HG02678 (cell line): ENCODE data around the gene MATN1.

Experiments used
- ATAC-seq: cut with Tn5 transposase; IDR thresholded peaks from one replicate; pipeline ENCODE4 v1.9.1; 2021; ENCODE audit warnings: mild to moderate bottlenecking, moderate library complexity; ENCODE audit not compliant: unreplicated experiment

MATN1 gene

DNA sequence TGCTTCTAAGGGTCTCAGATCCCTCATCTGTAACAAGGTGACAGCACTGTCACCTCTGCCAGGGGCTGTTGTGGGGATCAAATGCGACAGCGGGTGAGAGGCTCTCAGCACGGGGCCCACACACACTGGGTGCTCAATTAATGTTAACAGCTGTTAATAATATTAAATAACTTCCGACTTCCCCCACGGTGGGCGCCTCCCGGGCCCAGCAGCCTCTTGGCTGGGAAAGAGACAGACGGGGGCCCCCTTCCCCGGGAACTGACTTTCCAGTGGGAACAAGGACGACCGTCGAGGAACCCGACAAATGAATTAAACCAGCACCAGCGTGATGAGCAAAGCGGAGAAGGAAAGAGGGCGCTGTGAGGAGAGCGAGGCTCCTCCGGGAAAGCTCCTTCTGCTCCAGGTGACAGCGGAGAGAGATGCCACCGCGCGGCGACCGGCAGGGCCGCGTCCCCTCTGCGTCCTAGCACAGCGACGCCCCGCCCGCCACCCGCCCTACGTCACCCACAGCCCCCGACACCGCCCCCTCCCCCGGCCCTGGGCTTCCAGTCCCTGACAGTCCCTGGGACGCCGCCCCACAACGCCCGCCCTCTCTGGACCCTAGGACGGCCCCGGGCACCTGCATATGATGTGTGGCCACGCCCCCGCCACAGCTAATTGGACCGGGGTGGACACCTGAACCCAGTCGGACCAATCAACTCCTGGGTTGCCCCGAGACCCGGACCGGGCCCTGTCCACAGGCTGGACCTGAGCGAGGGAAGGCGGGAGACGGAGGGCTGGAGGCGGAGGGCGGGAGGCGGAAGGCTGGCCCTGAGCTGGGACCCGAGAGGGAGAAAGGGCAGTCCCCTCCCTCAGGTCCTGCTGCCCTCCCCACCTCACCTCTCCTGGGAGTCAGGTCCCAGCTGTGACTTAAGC is 38.2 kb downstream of the MATN1 start:
- no peak for ATAC-seq

DNA sequence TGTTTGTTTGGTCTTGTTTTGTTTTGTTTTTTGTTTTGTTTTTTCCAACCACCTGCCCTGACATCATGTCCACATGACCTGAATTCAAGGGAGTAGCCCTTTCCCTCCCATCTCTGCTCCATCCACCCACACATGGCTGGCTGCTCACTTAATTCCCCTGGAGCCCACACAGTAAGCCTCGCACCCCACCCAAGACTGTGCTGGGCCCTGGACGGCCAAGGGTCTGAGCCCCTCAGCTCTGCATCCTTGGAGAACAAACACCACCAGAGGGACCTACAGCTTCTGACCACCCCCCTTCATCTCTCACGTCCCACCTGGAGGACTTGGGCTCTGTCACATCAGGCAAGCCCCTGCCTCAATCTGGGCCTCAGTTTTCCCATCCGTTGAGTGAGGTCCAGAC is 39.1 kb downstream of the MATN1 start:
- ATAC-seq = no peak

DNA sequence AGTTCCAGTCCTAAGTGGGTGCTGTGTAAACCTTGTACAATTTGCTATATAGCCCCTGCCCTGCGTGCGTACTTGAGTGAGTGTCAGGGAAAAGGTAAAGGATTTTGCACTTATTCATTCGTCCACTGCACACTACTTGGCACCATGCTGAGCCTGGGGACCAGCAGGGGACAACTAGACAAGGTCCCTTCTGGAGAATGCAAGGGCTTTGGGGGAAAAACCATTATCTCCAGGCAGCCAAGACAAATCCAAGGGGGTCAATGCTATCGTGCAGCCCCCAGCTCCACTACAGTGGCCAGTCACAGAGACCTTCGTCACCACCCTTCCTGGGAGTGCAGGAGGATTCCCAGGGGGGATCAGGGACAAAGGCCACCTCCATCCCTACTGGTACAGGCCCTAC is 39.7 kb downstream of the MATN1 start:
- no peak for ATAC-seq

DNA sequence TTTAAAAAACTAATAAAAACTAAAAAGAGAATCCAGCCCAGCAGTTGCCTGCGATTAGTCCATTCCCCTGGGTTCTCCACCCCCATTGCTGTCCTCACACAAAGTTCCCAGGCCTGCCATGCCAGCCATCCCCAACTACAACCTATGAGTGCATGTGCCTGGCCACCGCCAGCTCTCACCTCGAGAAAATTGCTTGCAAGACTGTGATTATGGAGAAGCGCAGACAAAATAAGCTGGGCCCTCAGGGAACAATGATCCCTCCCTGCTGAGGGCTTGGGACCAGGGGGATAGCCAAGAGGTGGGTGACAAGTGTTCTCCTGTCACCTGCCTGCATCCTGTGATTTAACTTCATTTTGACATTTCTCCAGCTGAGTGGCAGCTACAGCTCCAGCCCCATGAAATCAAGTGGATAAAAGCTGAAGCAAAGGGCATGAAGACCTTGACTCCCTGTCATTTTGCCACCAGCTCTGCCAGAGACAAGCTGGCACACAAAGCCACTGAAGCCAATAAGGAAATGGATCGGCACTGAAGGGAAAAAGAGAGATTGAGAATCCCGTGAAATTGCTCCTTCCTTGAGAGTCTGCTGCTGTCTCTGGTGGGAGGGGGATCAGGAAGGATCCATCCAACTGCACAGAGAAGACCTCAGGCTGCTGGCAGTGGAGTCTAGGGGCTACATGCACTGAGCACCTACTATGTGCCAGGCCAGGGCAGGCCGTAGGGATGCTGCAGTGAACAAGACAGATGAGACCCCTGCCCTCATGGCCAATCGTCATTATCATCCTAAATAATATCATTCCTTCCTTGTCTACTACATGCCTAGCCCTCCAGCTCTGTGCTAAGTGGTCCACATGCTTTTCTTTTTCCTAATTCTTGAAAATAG is 40.7 kb downstream of the MATN1 start:
- ATAC-seq = no peak

DNA sequence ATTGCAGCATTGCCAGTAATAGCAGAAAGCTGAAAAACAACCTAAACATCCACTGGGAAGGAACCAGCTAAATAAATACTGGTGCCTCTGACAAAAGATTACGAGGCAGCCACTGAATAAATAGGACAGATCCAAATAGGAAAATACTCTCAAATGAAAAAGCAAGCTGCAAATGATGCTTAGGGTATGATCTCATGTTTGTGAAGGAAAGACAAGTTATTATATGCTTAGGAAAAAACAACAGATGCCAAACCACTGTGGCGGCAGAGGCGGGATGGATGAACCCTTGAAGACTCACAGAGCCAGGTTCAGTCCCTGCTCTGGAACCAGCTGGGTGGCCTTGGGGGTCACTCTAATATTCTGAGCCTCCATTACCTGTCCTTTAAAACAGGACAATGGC is 41.6 kb downstream of the MATN1 start:
- ATAC-seq = no peak

DNA sequence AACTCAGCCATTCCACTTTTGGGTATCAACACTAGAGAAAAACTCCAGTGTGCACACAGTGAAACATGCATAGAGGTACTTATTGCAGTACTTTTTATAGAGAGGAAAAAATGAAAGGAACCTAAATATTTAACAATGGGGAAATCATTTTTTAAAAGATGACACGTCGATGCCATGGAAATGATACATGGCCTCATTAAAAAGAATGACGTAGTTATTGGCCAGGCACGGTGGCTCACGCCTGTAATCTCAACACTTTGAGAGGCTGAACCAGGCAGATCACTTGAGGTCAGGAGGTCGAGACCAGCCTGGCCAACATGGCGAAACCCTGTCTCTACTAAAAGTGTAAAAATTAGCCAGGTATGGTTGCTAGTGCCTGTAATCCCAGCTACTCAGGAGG is 42.5 kb downstream of the MATN1 start:
- no peak for ATAC-seq

DNA sequence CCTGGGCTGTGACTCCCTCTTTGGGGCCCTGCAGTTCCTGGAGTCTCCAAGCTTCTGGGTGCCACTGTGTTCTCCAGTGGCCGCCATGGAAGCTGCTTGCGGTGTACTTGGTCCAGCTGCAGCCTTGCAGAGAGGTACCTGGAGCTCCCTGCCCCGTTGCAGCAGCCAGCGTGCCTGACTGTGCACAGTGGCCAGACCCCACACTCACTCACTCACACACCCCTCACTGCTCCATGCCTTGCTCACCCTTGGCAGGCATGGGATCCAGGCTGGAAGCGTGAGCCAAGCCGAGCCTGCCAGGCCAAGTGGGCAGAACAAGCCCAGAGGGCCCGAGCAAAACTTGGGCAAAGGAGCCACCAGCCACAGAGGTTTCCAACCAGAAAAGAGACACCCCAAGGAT is 43.0 kb downstream of the MATN1 start:
- ATAC-seq = no peak

DNA sequence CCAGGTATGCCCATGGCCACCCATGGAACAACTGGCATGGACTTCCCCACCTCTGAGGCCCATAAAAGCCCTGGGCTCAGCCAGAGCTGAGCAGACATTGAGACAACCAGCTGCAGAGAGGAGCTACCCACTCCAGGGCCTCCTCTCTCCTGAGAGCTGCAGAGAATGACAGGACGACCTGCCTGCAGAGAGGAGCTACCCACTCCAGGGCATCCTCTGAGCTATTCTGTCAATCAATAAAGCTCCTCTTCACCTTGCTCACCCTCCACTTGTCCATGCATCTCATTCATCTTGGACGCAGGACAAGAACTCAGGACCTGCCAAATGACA is 43.4 kb downstream of the MATN1 start:
- ATAC-seq = no peak

DNA sequence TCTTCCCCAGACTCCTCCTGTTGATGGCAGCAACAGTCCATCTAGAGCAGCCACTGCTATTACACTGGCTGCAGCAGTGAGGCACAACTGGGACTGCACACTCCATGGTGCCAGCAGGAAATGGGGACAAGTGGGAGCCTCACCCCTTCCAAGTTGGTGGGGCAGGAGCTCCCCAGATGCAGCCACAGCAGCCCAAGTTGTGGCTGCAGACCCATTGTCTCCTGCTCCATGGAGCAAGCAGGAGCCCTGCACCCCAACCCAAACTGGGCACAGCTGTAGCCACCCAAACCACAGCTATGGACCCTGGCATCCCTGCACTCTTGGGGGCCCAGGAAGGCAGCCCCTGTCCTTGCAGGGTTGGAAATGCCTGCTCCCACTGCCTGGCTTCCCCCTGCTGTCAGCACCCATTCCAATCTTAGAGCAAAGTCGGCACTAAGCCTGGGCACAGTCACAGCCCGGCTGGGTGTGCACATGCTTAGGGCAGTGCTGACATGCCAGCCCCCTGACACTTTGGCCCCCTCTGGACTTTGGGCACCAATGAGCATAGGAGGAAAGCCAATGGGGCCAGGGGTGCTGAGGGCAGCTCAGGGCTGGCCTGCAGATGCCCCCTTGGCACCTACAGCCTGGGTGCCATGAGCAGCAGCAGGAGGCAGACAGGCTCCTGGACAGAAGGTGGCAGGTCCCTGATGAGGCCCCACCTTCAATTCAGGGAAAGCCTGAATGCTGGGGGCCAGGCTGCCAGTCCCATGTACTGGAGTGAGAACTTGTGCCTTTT is 44.0 kb downstream of the MATN1 start:
- ATAC-seq = no peak

DNA sequence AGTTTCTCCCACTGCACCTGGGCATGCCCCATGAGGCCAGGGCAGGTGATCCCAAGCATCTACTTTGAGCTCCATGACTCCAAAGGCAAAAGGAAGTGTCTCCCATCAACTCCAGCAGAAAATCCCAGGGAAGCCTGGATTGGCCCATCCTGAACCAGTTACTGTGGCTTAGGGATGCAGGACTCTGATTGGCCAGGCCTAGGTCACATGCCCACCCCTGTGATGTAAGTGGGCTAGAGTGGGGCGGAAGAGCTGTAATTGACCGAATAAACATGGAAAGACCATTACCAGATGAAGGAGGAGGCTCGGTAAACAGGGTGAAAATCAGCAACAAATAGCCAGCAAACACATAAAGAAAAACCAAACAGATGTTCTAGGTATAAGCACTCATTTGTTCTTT is 45.2 kb downstream of the MATN1 start:
- ATAC-seq = no peak

DNA sequence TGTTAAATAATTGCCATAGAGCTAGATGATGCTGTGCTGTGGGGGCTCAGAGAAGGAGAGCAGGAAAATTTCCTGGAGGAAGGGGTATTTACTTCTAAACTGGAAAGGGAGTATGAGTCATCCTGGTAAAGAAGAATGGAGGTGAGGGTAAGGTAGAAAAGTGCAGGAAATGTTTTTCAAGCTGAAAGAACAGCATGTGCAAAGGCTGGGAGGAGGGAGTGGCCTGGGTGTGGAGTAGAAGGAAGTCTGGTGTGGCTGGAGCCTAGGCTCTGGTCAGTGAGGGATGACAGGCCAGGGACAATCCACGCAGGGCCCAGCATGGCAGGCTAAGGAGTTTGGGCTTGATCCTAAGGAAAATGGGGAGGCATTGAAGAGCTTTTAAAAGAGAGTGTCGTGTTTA is 45.9 kb downstream of the MATN1 start:
- ATAC-seq = no peak

DNA sequence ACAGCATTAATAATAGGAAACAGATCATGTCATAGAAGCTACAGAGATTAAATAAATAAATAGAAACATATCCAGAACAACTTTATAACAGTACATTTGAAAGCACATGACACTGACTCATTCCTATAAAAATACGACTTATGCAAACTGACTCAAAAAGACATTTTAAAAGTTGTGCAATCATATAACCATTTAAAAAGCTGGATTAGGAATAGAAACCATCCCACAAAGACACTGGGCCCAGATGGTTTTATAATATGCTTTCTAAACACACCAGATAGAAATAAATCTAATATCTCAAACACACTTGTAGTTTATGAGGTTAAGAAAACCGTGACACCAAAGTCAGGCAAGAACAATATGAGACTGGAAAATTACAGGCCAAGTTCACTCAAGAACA is 47.6 kb downstream of the MATN1 start:
- ATAC-seq = no peak

DNA sequence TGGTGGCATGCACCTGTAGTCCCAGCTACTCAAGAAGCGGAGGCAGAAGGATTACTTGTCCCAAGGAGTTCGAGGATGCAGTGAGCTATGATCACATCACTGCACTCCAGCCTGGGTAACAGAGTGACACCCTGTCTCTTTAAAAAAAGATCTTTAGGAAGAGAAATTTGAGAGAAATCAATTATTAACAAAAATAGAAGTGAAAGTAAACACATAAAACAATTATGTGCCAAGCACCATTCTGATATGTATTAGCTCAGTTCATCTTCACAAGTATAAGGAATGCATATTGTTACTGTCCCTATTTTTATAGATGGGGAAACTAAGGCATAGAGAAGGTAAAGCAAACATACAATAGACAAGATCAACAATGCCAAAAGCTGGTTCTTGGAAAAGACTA is 48.1 kb downstream of the MATN1 start:
- ATAC-seq = no peak

DNA sequence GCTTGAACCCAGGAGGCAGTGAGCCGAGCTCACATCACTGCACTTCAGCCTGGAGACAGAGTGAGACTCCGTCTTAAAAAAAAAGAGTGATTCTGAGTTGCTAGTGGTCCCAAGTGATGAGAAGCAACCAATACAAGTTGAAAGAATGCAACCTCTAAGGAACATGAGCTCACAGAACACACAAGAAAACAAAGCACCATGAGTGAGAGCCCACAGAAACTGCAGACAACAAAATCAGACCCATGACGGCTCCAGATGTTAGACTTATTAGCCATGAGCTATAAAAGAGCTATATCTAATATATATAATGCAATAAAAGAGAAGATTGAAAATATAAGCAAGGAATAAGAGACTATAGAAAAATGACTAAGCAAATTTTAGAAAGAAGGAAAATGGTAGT is 50.0 kb downstream of the MATN1 start:
- no peak for ATAC-seq

DNA sequence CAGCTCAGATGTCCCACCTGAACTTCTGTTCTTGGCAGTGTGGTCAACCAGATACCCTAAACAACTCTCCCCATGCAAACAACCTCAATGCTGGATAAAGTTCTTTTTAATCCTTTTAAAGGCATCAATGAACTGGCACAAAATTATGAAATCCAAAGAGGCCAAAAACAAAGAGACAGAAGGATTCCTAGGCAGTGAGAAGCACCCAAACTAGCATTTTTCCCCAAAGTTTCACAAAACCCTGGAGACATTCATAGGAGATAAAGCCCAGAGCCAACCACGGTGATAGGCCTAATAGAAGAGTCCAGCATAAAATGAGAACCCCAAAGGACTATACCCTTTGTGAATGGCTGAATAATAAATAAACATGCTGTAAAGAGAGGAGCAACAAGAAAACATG is 50.7 kb downstream of the MATN1 start:
- no peak for ATAC-seq

DNA sequence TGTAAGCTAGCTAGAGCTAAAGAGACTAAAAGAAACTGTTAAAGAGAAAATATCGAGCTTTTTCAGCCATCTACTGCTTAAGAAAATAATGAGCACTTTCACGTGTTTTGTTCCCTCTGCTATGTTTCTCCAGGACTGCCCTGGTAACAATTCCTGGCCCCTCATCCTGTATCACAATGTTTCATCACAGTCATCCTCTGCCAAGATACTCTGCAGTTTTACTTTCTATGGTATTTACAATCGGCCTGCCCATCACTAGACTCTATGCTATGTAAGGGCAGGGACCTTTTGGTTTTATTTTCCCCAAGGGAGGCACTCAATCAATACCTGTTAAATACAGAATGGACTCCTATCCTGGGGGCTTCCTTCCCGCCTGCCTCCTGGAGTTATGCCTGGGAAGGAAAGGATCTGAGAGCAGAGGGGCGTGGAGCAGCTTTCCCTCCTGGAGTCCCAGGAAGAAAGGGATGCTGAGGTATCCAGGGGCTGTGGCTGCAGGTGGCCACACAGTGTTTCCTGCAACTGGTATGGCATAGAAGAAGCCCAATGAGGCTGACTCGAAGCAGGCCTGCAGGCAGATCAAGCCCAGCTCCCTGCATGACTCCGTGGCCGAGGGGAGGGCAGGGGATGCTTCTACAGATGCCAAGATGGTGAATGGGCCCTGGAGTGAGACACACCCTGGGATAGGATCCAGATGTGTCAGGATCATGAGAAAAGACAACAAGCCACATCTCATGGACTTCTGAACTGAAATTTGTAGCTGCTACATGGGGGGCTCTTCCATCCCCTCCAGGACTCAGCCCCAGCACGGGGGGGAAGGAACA is 52.9 kb downstream of the MATN1 start:
- ATAC-seq = no peak

DNA sequence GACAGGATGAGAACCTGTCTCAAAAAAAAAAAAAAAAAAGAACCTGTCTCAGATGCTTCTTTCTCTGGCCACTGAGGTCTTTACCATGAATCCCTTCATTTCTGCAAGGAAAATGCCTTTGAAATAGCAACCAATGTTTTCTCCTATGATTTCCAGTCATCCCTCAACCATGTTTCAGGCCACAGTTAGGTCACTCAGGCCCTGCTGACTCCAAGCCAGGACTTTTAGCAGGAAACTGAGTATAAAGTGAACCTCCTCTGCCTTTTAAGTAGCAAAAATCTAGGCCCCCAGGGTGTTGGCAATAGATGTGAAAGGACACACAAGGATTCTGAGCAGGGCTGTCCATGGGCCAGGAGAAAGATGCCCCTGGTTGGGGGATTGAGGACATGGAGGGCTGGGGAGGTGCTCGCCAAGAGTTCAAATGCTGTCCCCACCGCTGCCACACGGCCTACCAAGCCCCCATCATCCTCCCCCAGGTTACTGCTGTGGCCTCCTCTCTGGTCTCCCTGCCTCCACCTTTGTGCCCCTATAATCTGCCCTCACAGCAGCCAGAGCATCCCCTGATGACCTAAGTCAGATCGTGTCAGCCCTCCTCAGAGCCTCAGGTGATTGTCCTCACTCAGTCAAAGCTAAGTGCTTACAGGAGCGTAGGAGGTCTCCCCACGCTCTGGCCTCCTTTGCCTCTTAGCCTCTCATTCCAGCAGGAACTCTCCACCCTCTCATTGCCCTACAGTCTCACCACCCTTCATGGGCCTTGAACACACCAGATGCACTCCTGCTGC is 54.6 kb downstream of the MATN1 start:
- ATAC-seq = no peak

DNA sequence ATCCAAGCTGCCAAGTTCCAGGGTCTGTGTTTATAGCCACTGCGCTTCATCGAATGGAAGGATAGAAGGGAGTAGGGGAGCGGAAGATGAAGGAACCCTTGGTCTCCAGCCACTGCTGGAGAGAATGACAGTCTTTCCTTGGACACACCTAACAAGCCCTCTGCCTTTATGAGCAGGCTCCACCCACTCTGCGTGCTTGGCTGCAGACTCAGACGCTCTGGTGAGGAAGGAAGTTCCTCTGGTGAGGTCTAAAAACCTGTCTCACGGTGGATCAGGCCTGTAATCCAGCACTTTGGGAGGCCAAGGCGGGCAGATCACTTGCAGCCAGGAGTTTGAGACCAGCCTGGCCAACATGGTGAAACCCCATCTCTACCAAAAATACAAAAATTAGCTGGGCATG is 55.4 kb downstream of the MATN1 start:
- ATAC-seq = no peak

DNA sequence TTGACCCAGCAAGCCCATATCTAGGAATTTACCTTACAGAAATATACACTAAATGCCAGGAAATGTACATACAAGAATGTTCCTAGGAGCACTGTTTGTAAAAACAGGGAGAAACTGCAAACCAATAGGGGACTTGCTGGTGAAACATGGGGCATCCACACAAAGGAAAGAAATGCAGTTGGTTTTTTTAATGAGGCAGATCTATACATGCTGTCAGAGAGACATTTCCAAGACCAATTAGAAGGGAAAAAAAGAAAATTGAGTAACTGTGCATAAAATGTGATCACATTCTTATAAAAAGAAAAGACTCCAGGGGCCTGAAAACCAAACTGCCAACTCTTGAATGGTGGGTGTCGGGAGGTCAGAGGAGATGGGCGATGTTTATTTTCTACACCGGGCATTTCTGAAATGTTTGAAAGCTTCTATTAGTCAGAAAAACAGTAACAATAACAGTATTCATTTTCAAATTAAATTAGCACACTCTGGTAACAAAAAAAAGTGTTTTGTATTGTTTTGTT is 56.6 kb downstream of the MATN1 start:
- no peak for ATAC-seq
